HUDEP-2 (cell line): ENCODE measurements around the gene DBP.

Experiments
- DNase-seq, 76 experiments: peaks; one replicate each; lab custom pipeline; 2025; ENCODE audit not compliant: unreplicated experiment in 76 of 76; lab: John Stamatoyannopoulos, UW

Gene DBP

GRCh38 chr19:48615231-48616040, 21.7 kb downstream of the DBP start:
- DNase-seq, result no peak

- DNase-seq, result peak in 7 of 76 experiments; percentile 16 to 62 (median 46)
These were observed 22.5 kb downstream of the DBP start, which contains the start of gene FAM83E for GRCh38 chr19:48614436-48615230. Gene FAM83E, minus strand, starts transcription at chr19:48615076. Its CDS starts 1,704 bp downstream, at chr19:48613372.

GRCh38 chr19:48613852-48614435, 23.2 kb downstream of the DBP start:
- DNase-seq, result peak in 4 of 76 experiments; percentile 20 to 62 (median 54)

- DNase-seq, result no peak
These were observed 23.9 kb downstream of the DBP start for GRCh38 chr19:48613024-48613851.

GRCh38 chr19:48611872-48612271, 25.3 kb downstream of the DBP start:
- no peak for DNase-seq

GRCh38 chr19:48609571-48610108, 27.5 kb downstream of the DBP start:
- DNase-seq, result no peak

GRCh38 chr19:48608798-48609263, 28.3 kb downstream of the DBP start:
- DNase-seq, result peak in 52 of 76 experiments; percentile 17 to 72 (median 51)

GRCh38 chr19:48607359-48607755, 29.8 kb downstream of the DBP start:
- DNase-seq, result no peak

GRCh38 chr19:48606463-48607358, 30.5 kb downstream of the DBP start, which contains the start of gene SPACA4:
Gene SPACA4, plus strand, starts transcription at chr19:48606742. Its CDS starts 237 bp downstream, at chr19:48606979.
- DNase-seq, result no peak

GRCh38 chr19:48603850-48604249, 33.3 kb downstream of the DBP start:
- no peak for DNase-seq

GRCh38 chr19:48603449-48603848, 33.7 kb downstream of the DBP start:
- no peak for DNase-seq

- no peak for DNase-seq
These were observed 34.2 kb downstream of the DBP start for GRCh38 chr19:48603001-48603400.

GRCh38 chr19:48600679-48601417, 36.3 kb downstream of the DBP start:
- DNase-seq, result no peak

GRCh38 chr19:48598996-48599700, 38.0 kb downstream of the DBP start:
- DNase-seq, result no peak

- no peak for DNase-seq
These were observed 40.3 kb downstream of the DBP start for GRCh38 chr19:48596679-48597465.

- no peak for DNase-seq
These were observed 40.9 kb downstream of the DBP start for GRCh38 chr19:48596237-48596636.

- no peak for DNase-seq
These were observed 41.3 kb downstream of the DBP start for GRCh38 chr19:48595833-48596232.
